Lower lobe of right lung (tissue), 2 donors: ENCODE data around the gene SMC3. TPM values are rescaled to one million over a fixed set of nuclear protein-coding genes. Genes with fewer than 3 reads are reported as not detected.

ENCODE experiments used
- ATAC-seq, 2 donors: fragments of 200-7000 bp; cut with Tn5 transposase; one replicate each; pipeline ENCODE4 v1.9.1; 2020 to 2022; ENCODE audit warnings: mild to moderate bottlenecking in 2 of 2, moderate library complexity in 2 of 2
- DNase-seq: peaks from one replicate; pipeline ENCODE4 v3.0.0-alpha.2; 2020
- H3K27ac ChIP-seq: fragments of 200-600 bp; one replicate; pipeline ENCODE4 v1.8.0; 2022
- H3K27me3 ChIP-seq: fragments of 200-600 bp; one replicate; pipeline ENCODE4 v1.8.0; 2022; ENCODE audit warnings: low read depth
- H3K36me3 ChIP-seq: fragments of 200-600 bp; one replicate; pipeline ENCODE4 v1.8.0; 2022; ENCODE audit warnings: mild to moderate bottlenecking
- H3K4me1 ChIP-seq: fragments of 200-600 bp; one replicate; pipeline ENCODE4 v1.8.0; 2022
- H3K4me3 ChIP-seq: fragments of 200-600 bp; one replicate; pipeline ENCODE4 v1.8.0; 2022; ENCODE audit warnings: mild to moderate bottlenecking
- H3K9me3 ChIP-seq: fragments of 200-600 bp; one replicate; pipeline ENCODE4 v1.8.0; 2022
- intact Hi-C: fragments of 100-400 bp; cut with DNase I; formaldehyde crosslinking; loops from one replicate; pipeline ENCODE4 v1.11.0; 2022
- total RNA-seq: library from RNA; stranded (reverse); fragmentation: NEBNext Ultra II Directional; extraction: Animal tissue kit (Norgen Biotek cat#: 25700); gene quantifications from one replicate; pipeline ENCODE4 v1.2.1, GENCODE V29; 2021
- TF ChIP-seq, protein P1 (sequence below): fragments of 200-600 bp; IDR thresholded peaks from one replicate; pipeline ENCODE4 v1.8.0; 2022; ENCODE audit warnings: antibody characterized with exemption, mild to moderate bottlenecking
- donor health status: DM: no; HTN: yes; CAD: no; lungs with severe emphysema.

The SMC3 gene
- total RNA-seq, 1 donor from 2014 or later: 33.2 TPM

DNA sequence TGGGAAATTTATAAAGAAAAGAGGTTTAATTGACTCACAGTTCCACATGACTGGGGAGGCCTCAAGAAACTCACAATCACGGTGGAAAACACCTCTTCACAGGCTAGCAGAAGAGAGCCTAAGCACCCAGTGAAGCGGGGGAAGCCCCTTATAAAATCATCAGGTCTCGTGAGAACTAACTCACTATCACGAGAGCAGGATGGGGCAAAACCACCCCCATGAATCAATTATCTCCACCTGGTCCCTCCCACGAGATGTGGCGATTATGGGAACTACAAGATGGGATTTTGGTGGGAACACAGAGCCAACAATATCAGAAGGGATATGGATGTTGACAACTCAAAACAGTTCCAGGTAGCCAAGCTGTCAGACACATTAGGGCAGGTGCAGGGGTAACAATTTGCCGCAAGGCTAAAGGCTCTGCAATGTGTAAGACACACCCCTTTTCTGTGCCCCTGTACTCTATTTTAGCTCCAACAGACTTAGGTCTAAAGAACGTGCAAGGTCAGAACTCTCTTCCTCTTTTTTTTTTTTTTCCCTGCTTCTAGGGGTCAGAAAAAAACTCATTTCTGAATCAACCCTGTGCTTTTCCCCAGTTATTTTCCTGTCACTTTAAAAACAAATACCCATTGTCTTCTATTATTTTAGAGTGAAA lies 46.0 kb downstream of the SMC3 start:
- TF ChIP-seq, protein P1, sequence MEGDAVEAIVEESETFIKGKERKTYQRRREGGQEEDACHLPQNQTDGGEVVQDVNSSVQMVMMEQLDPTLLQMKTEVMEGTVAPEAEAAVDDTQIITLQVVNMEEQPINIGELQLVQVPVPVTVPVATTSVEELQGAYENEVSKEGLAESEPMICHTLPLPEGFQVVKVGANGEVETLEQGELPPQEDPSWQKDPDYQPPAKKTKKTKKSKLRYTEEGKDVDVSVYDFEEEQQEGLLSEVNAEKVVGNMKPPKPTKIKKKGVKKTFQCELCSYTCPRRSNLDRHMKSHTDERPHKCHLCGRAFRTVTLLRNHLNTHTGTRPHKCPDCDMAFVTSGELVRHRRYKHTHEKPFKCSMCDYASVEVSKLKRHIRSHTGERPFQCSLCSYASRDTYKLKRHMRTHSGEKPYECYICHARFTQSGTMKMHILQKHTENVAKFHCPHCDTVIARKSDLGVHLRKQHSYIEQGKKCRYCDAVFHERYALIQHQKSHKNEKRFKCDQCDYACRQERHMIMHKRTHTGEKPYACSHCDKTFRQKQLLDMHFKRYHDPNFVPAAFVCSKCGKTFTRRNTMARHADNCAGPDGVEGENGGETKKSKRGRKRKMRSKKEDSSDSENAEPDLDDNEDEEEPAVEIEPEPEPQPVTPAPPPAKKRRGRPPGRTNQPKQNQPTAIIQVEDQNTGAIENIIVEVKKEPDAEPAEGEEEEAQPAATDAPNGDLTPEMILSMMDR: no peak
- Histone ChIP-seq H3K36me3 (no peaks in the 10 kb centered on the region), H3K9me3 (no peaks in the 10 kb centered on the region), H3K27me3 (peaks cover 7% of the 10 kb centered on the region), H3K4me1 (no peaks in the 10 kb centered on the region), H3K27ac (no peak overlapping the region), H3K4me3 (no peak overlapping the region)
- intact Hi-C loops: no loop called here
- no peak for DNase-seq
- ATAC-seq: no peak

DNA sequence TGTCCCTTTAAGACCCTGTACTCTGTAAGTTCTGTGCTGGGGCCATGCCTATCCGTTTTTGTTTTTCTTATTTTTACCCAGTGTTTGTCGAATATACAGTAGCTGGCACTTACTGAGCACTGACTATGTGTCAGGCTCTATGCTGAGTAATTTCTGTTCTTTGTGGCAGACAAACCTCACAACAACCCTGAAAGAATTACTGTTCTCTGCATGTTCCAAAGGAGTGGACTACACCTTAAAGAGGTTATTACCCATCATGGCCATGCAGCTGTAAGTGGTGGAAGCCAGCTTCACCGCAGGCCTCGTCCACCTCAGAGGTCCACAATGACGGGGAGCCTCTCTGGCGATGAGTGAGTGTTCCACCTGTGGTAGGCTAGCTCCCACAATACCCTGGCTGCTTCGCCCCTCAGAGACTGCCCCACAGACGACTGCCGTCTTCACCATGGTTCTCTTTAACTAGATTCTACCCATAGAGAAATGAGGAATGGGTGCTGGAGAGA lies 46.6 kb downstream of the SMC3 start:
- no peak for DNase-seq
- no peak for ATAC-seq
- TF ChIP-seq, protein P1: no peak
- no peaks in the 10 kb centered on the region for H3K4me1 ChIP-seq
- H3K9me3 ChIP-seq: no peaks in the 10 kb centered on the region
- intact Hi-C loops: no loop called here
- H3K27me3 ChIP-seq: peaks cover 7% of the 10 kb centered on the region
- no peak overlapping the region for H3K27ac ChIP-seq
- no peak overlapping the region for H3K4me3 ChIP-seq
- no peaks in the 10 kb centered on the region for H3K36me3 ChIP-seq

GRCh38 chr10:110615057-110615747 lies 47.7 kb downstream of the SMC3 start:
- no peaks in the 10 kb centered on the region for H3K9me3 ChIP-seq
- intact Hi-C loops: no loop called here
- no peak overlapping the region for H3K4me3 ChIP-seq
- H3K27ac ChIP-seq: no peak overlapping the region
- H3K27me3 ChIP-seq: peaks cover 7% of the 10 kb centered on the region
- H3K36me3 ChIP-seq: no peaks in the 10 kb centered on the region
- no peaks in the 10 kb centered on the region for H3K4me1 ChIP-seq
- no peak for DNase-seq
- ATAC-seq: no peak
- TF ChIP-seq, protein P1: no peak

- no peak for DNase-seq
- TF ChIP-seq, protein P1: no peak
- no peak for ATAC-seq
- no peak overlapping the region for H3K4me3 ChIP-seq
- peaks cover 7% of the 10 kb centered on the region for H3K27me3 ChIP-seq
- no peak overlapping the region for H3K27ac ChIP-seq
- H3K36me3 ChIP-seq: no peaks in the 10 kb centered on the region
- intact Hi-C loops: no loop called here
- no peaks in the 10 kb centered on the region for H3K9me3 ChIP-seq
- H3K4me1 ChIP-seq: no peaks in the 10 kb centered on the region
Observed at GRCh38 chr10:110616493-110617033, 49.1 kb downstream of the SMC3 start.

DNA sequence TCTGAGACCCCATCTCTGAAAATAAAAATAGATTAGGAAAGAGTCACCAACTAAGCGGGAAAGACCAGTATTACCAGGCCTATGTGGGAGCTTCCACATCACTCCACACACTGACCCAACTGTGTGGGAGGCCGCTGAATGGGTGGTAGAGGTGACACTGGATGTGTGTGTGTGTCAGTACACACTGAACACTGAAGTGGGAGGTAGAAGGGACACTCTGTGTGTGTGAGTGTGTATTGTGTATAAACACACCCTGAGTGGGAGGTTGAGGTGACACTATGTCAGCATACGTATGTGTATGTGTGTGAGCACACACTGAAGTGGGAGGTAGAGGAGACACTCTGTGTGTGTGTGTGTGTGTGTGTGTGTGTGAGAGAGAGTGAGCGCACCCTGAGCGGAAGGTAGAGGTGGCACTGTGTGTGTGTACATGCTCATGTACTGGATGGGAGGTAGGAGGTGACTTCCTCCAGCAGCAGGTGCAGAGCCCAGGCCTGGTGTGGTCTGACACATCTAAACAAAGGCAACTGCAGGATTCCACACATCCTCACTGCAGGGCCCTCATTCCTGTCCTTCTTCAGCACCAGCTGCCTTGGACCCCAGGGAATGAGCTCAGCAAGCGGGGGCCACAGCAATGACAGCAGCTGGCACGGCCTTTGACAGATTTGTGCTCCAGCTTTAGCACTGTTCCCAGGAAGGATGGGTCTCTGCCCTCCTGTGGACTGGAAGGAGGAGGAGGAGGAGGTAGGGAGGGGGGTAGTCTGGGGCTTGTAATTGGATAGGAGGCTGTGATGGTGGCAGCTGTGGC lies 50.1 kb downstream of the SMC3 start:
- DNase-seq (no peak), ATAC-seq (peak in 1 of 2 donors; percentile 26)
- Histone ChIP-seq H3K9me3 (no peaks in the 10 kb centered on the region), H3K4me1 (no peaks in the 10 kb centered on the region), H3K27me3 (peaks cover 3% of the 10 kb centered on the region), H3K36me3 (no peaks in the 10 kb centered on the region), H3K4me3 (no peak overlapping the region), H3K27ac (no peak overlapping the region)
- TF ChIP-seq, protein P1: no peak
- intact Hi-C loops: no loop called here
